ENCODE measurements around the gene IGF2BP2. TPM values are rescaled to one million over a fixed set of nuclear protein-coding genes. Genes with fewer than 3 reads are reported as not detected.
A peak's percentile ranks its signal among the peaks of the same experiment; 100 is the strongest.
"Not testable (repeated sequence)": the region's sequence is repeated elsewhere in the genome, so short reads cannot be mapped to it uniquely, and the experiment has no call there.

Gene IGF2BP2
- total RNA-seq, 1 experiment from 2014 or later, result 50.6 TPM

GRCh38 chr3:185825639-185826481 is 1.0 kb upstream of the IGF2BP2 start:
- Histone ChIP-seq H3K27ac (peak overlapping the region; percentile 70), H3K4me3 (peak overlapping the region; percentile 94), H3K9me3 (replicated peaks) (no peaks in the 10 kb centered on the region), H3K4me1 (peaks cover 12% of the 10 kb centered on the region), H3K36me3 (no peaks in the 10 kb centered on the region; the same call in 1 of the 2 replicates), H3K27me3 (no peaks in the 10 kb centered on the region)
- peak; percentile 60 for DNase-seq

DNA sequence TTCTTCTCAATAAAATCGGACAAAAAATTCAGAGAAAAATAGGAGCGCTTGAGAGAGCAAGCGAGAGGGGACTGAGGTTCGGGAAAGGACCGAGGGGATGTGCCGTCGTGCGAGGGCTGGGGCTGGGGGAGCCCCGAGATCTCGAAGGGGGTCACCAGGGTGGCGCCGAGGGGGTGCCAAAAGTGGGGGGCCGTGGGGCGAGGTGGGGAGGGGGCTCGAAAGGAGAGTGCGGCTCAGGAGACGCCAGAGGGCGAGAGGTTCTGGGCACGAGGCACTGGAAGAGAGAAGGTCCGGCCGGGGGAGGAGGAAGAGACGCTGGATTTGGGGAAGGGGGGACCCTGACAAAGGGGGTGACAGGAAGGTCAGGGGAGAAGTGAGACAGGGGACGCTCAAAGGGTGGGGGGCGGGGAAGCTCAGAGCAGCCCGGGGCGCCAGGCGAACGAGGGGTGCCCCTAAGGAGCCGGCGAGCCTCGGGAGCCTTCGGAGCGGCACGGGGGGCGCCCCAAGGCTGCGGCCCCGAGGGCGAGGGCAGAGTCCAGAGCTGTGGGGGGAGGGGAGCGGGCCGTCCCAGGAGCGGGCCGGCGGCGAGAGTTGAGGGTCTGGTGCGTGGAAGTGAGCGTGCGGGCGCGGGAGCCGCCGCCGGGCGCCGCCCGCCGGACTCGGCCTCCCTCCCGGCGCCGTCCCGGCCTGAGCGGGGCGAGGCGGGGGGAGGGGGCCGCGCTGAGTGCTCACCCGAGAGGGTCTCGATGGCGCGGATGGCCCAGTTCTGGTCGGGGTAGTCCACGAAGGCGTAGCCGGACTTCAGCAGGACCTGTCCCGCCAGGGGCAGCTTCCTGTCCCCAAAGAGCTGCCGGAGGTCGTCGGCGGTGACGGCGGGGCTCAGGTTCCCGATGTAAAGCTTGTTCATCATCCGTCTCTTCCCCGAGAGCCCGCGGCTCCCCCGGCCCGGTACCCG is 514 bp downstream of the IGF2BP2 start:
- H3K9me3 ChIP-seq (replicated peaks), result no peaks in the 10 kb centered on the region
- peaks cover 24% of the 10 kb centered on the region for H3K4me1 ChIP-seq
- H3K4me3 ChIP-seq, result peak overlapping the region; percentile 94
- no peaks in the 10 kb centered on the region; the same call in 1 of the 2 replicates for H3K36me3 ChIP-seq
- no peaks in the 10 kb centered on the region for H3K27me3 ChIP-seq
- DNase-seq, result peak; percentile 46 to 65
- peak overlapping the region; percentile 92 for H3K27ac ChIP-seq

- H3K36me3 ChIP-seq, result no peaks in the 10 kb centered on the region; the same call in 1 of the 2 replicates
- no peaks in the 10 kb centered on the region for H3K9me3 ChIP-seq (replicated peaks)
- H3K4me3 ChIP-seq, result peak overlapping the region; percentile 94
- peaks cover 24% of the 10 kb centered on the region for H3K4me1 ChIP-seq
- DNase-seq, result peak; percentile 56 to 66
- peak overlapping the region; percentile 92 for H3K27ac ChIP-seq
- H3K27me3 ChIP-seq, result no peaks in the 10 kb centered on the region
Observed at GRCh38 chr3:185823078-185824044, 1.5 kb downstream of the IGF2BP2 start.

GRCh38 chr3:185822221-185823000 is 2.4 kb downstream of the IGF2BP2 start:
- Histone ChIP-seq H3K27ac (peak overlapping the region; percentile 92), H3K9me3 (replicated peaks) (no peaks in the 10 kb centered on the region), H3K4me1 (peaks cover 24% of the 10 kb centered on the region), H3K27me3 (no peaks in the 10 kb centered on the region), H3K36me3 (no peaks in the 10 kb centered on the region; the same call in 1 of the 2 replicates), H3K4me3 (peak overlapping the region; percentile 94)
- DNase-seq, result peak in 1 of 2 experiments; percentile 8

DNA sequence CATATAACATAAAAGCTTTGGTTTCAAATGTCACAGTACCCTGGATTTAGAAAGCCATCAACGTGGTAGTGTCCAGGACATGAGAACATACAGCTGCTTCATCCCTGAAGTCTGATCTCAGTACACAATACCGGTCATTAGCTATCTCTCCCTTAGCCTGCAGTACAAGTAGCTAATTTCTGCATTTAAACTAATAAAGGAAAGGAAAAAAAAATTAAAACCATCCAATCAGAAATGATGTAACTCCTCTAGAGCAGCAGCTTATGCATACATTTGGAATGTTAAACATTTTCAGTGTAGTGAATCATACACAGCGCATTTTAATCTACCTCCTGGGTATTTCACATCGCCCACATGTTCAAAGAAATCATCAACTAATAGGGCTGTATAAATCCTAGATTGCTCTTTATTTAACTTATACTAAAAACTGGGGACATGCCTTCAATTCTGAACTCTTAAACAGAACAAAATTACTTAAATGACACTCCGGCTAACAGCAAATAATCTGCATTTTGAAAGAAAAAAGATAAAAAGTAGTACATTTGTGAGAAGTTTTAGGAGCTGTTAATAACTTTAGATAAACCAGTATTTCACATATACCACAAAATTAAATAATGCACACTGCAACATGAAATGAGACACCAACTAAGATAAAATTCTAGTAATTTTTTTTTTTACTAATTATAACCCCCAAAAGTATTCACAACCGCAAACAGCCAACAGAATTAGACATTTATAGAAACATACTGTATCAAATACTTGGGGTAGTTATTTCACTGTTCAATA is 3.7 kb downstream of the IGF2BP2 start:
- H3K4me3 ChIP-seq, result peak overlapping the region; percentile 94
- peaks cover 24% of the 10 kb centered on the region for H3K4me1 ChIP-seq
- H3K27ac ChIP-seq, result peak overlapping the region; percentile 92
- no peaks in the 10 kb centered on the region for H3K36me3 ChIP-seq
- peak; percentile 12 to 66 for DNase-seq
- no peaks in the 10 kb centered on the region for H3K9me3 ChIP-seq (replicated peaks)
- no peaks in the 10 kb centered on the region for H3K27me3 ChIP-seq

DNA sequence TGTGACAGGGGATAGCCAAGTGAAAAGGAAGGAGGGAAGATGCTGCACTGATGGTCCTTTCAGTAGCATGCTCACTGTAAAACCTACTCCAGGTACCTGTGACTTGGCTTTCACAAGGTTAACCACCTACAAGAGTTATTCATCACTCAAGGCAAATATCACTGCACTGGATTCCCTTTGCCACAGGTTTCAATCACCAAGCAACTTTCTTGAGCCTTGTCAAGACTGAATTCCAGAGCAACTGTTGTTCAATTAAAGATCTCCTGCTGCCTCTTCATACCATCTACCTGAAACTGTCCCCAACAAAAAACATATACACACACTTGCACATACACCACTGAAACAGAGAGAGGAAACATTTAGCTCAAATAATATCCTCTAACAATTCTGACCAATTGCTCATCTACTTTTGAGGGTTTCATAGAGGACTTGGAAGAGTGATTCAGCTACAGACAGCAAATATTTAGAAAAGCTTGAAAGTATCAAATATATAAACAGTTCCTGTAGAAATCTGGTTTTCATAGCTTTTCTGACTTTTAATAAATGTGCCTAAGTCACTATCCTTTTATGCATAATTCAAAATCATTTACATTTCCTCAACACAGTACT is 6.5 kb downstream of the IGF2BP2 start:
- no peak for DNase-seq
- H3K4me1 ChIP-seq, result peaks cover 24% of the 10 kb centered on the region
- H3K27me3 ChIP-seq, result no peaks in the 10 kb centered on the region
- no peaks in the 10 kb centered on the region for H3K36me3 ChIP-seq
- no peak overlapping the region for H3K4me3 ChIP-seq
- no peak overlapping the region for H3K27ac ChIP-seq
- no peaks in the 10 kb centered on the region for H3K9me3 ChIP-seq (replicated peaks)

DNA sequence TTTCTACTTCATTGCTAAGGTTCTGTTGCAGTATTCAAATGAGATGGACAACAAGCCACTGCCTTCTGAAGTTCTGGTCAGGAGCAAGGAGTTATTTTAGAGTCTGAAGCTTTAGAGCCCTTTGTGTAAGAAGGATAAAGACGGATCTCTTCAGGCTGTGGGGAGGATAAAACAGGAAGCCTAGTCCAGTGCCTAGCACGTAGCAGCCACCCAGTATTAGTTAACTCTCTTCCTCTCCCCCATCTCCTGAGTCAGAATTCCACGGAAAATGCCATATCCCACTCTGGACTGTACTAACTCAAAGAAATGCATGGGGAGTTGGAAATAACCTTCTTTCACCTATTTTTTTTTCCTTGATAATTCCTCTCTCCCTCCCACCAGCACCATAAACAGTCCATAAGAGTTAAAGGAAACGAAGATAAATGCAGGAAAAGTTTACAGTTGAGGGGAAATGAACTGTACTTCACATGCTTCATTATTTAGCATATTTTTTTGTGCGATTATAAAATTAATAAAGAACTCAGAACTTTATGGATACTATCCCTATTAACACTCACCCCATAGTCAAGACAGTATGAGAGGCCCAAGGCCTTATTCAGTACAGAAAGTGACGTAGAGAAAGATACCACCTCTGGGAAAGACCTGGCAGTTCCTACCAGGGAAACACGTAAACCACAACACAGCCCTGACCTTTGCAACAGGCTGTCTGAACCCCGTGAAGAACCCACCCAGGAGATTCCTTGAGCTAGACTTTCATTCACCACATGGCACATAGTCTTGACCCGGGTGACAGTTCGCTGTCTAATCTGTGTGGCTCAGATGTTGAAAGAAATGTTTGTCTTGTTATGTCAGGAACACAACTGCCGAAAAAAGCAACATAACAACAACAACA is 9.2 kb downstream of the IGF2BP2 start:
- Histone ChIP-seq H3K4me3 (no peak overlapping the region), H3K36me3 (no peaks in the 10 kb centered on the region), H3K27me3 (no peaks in the 10 kb centered on the region), H3K4me1 (peaks cover 15% of the 10 kb centered on the region), H3K9me3 (replicated peaks) (no peaks in the 10 kb centered on the region), H3K27ac (no peak overlapping the region)
- DNase-seq, result no peak

- peaks cover 7% of the 10 kb centered on the region for H3K4me1 ChIP-seq
- H3K27me3 ChIP-seq, result no peaks in the 10 kb centered on the region
- DNase-seq, result peak; percentile 48 to 55
- H3K27ac ChIP-seq, result no peak overlapping the region
- no peak overlapping the region for H3K4me3 ChIP-seq
- H3K9me3 ChIP-seq (replicated peaks), result no peaks in the 10 kb centered on the region
- no peaks in the 10 kb centered on the region for H3K36me3 ChIP-seq
Observed at GRCh38 chr3:185813691-185814215, 11.1 kb downstream of the IGF2BP2 start.

GRCh38 chr3:185813205-185813604 is 11.6 kb downstream of the IGF2BP2 start:
- no peak overlapping the region for H3K27ac ChIP-seq
- no peaks in the 10 kb centered on the region for H3K36me3 ChIP-seq
- H3K4me1 ChIP-seq, result peaks cover 8% of the 10 kb centered on the region
- DNase-seq, result no peak
- H3K27me3 ChIP-seq, result no peaks in the 10 kb centered on the region
- no peaks in the 10 kb centered on the region for H3K9me3 ChIP-seq (replicated peaks)
- H3K4me3 ChIP-seq, result no peak overlapping the region

DNA sequence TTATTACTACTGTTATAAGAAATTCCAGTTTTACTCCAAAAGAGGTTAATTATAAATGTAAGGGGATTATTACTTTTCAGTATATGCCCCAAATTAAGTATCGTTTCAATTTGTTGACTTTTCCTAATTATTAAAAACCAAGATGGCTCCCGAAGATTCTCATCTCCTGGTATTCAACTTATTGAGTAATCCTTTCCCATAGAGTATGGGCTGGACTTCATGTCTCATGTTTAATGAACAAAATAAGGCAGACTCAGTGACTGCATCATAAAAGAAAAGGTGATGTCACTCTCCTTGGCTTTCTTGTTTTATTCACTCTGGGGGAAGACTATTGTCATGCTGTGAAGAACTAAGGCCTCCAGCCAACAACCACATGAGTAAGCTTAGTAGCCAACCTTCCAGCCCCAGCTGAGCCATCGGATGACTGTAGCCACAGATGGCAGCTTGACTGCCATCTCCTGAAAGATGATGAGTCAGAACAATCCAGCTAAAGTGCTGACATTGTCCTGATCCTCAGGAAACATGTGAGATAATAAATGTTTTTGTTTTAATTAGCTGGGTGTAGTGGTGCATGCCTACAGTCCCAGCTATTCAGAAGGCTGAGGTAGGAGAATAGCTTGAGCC is 17.3 kb downstream of the IGF2BP2 start:
- Histone ChIP-seq H3K27ac (no peak overlapping the region), H3K27me3 (no peaks in the 10 kb centered on the region), H3K9me3 (replicated peaks) (no peaks in the 10 kb centered on the region; the same call in 1 of the 2 replicates), H3K36me3 (peaks cover 4% of the 10 kb centered on the region; the same call in 1 of the 2 replicates), H3K4me1 (peaks cover 6% of the 10 kb centered on the region), H3K4me3 (no peak overlapping the region)
- DNase-seq, result no peak

DNA sequence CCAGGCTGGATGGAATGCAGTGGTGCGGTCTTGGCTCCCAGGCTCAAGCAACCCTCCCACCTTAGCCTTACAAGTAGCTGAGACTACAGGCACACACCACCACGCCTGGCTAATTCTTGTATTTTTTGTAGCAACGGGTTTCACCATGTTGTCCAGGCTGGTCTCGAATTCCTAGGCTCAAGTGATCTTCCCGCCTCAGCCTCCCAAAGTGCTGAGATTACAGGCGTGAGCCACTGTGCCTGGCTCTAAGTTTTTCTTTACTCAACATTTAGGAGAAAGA is 26.1 kb downstream of the IGF2BP2 start:
- H3K4me3 ChIP-seq; H3K36me3 ChIP-seq; H3K27ac ChIP-seq; H3K27me3 ChIP-seq; DNase-seq; H3K4me1 ChIP-seq; H3K9me3 ChIP-seq (replicated peaks): not testable (repeated sequence)

All from SJCRH30 (cell line).